ENCODE data around the gene UTP14C. TPM values are rescaled to one million over a fixed set of nuclear protein-coding genes. Genes with fewer than 3 reads are reported as not detected.

Gene UTP14C
- total RNA-seq, 1 experiment from 2014 or later: 19.8 TPM

GRCh38 chr13:51976890-51977289, 47.6 kb upstream of the UTP14C start:
- Histone ChIP-seq H3K23ac (ENCODE audit: insufficient read length, low read depth, low read length) (no peak overlapping the region), H3K56ac (ENCODE audit: insufficient read length, low read depth, low read length) (no peak overlapping the region), H2BK15ac (ENCODE audit: low read depth, low read length) (no peak overlapping the region), H3K14ac (ENCODE audit: insufficient read depth, low read length) (no peak overlapping the region), H3K18ac (ENCODE audit: insufficient read length, low read depth, low read length) (no peak overlapping the region), H3K23me2 (ENCODE audit: insufficient read length, low read depth, low read length, poor library complexity, severe bottlenecking) (no peaks in the 10 kb centered on the region), H2BK120ac (ENCODE audit: low read depth, low read length, poor library complexity, severe bottlenecking) (no peak overlapping the region), H3K9ac (ENCODE audit: extremely low read depth, insufficient read length, low read length) (no peak overlapping the region), H2BK20ac (ENCODE audit: low read depth, low read length, poor library complexity, severe bottlenecking) (no peak overlapping the region), H3K79me2 (ENCODE audit: insufficient read depth, low read length) (no peaks in the 10 kb centered on the region), H3K4ac (ENCODE audit: low read depth, low read length) (no peak overlapping the region), H2BK12ac (ENCODE audit: insufficient read length, low read depth, low read length) (no peak overlapping the region), H3K79me1 (ENCODE audit: insufficient read depth, low read depth, low read length, poor library complexity, severe bottlenecking) (no peaks in the 10 kb centered on the region), H2AFZ (ENCODE audit: low read length) (no peak overlapping the region), H3K27ac (ENCODE audit: insufficient read length, low read depth, low read length) (no peak overlapping the region), H2AK5ac (ENCODE audit: insufficient read length, low read length) (no peak overlapping the region), H2BK5ac (ENCODE audit: insufficient read length, low read length) (no peak overlapping the region), H4K8ac (replicated peaks; ENCODE audit: insufficient read length, low read depth, low read length) (no peak overlapping the region), H4K91ac (ENCODE audit: insufficient read length, low read depth, low read length) (no peak overlapping the region), H3K27me3 (ENCODE audit: insufficient read depth, low read length) (no peaks in the 10 kb centered on the region), H3K4me1 (ENCODE audit: insufficient read depth, low read length) (no peaks in the 10 kb centered on the region), H4K5ac (ENCODE audit: insufficient read length, low read depth, low read length) (no peak overlapping the region), H3T11ph (ENCODE audit: low read length) (no peak overlapping the region), H3K9me3 (ENCODE audit: control insufficient read depth, low read depth, low read length) (no peaks in the 10 kb centered on the region), H3K4me2 (ENCODE audit: insufficient read depth, insufficient read length, low read length) (no peak overlapping the region), H4K20me1 (ENCODE audit: control insufficient read depth, insufficient read depth, insufficient read length) (no peaks in the 10 kb centered on the region)
- H3K4me3 Mint-ChIP-seq: no peak overlapping the region
- no peaks in the 10 kb centered on the region for H3K36me3 Mint-ChIP-seq (ENCODE audit: insufficient read depth in 1 of 3, low read depth in 3 of 3)
- no peak for DNase-seq
- H3K4me1 Mint-ChIP-seq: peaks cover 5 to 6% of the 10 kb centered on the region in 2 experiments
- no peak for TF ChIP-seq CTCF (conservative IDR thresholded peaks at IDR 0.05)
- no peaks in the 10 kb centered on the region; a peak in 1 of 5 replicates for H3K9me3 Mint-ChIP-seq
- H3K27ac Mint-ChIP-seq: no peak overlapping the region
- 100% methylated on average over 1 of the region's 5 CpGs for WGBS (ENCODE audit: extremely low coverage, insufficient read length, low lambda C conversion rate)
- H3K27me3 Mint-ChIP-seq (ENCODE audit: low read depth): no peaks in the 10 kb centered on the region
